Measurements from ENCODE around the gene FOXJ3. TPM values are rescaled to one million over a fixed set of nuclear protein-coding genes. Genes with fewer than 3 reads are reported as not detected.

FOXJ3 gene
- total and polyA plus RNA-seq, 2 of the 8 experiments (the other 6 are each of a cell fraction or from before 2014, with no cell fraction given), result 48.6 to 51.9 TPM

- no peak overlapping the region for H4K8ac ChIP-seq (ENCODE audit: extremely low read depth, insufficient read depth, low read length)
- no peak overlapping the region for H3K4ac ChIP-seq (replicated peaks; ENCODE audit: insufficient read length, low read depth, low read length)
- no peak overlapping the region for H2BK12ac ChIP-seq (ENCODE audit: low read depth, low read length)
- H3K9me3 ChIP-seq (ENCODE audit: insufficient read depth in 2 of 2, low read depth in 1 of 2, low read length in 1 of 2), result no peaks in the 10 kb centered on the region
- peaks cover 0 to 7% of the 10 kb centered on the region in 2 experiments for H4K20me1 ChIP-seq (replicated peaks in 1 of 2; ENCODE audit: control insufficient read depth in 1 of 2, insufficient read depth in 2 of 2, low read length in 2 of 2)
- H3K9ac ChIP-seq (replicated peaks in 1 of 4; ENCODE audit: extremely low read depth in 1 of 4, low read depth in 3 of 4, low read length in 3 of 4), result no peak overlapping the region
- FAIRE-seq, result no peak
- DNase-seq (ENCODE audit: low read depth in 1 of 2, low spot score in 2 of 2), result no peak
- 95% methylated on average over 1 of the region's 1 CpG; no CpG with 5 or more reads in 1 of the 2 experiments for WGBS, 2 experiments (ENCODE audit: extremely low coverage in 1 of 2, insufficient coverage in 1 of 2, insufficient read length in 1 of 2, insufficient replicate concordance in 2 of 2, low coverage in 1 of 2, low lambda C conversion rate in 2 of 2, missing lambda C conversion rate in 1 of 2)
- H3K23ac ChIP-seq (ENCODE audit: insufficient read length), result no peak overlapping the region
- no peak overlapping the region for H3K27ac ChIP-seq (ENCODE audit: low read depth, low read length)
- no peak overlapping the region for H3K4me3 ChIP-seq (ENCODE audit: extremely low read depth in 1 of 4, insufficient read depth in 2 of 4, low read depth in 3 of 4, low read length in 4 of 4)
- no peak overlapping the region for H2BK120ac ChIP-seq (replicated peaks; ENCODE audit: low read depth, low read length)
- no peak overlapping the region for H3K56ac ChIP-seq (replicated peaks; ENCODE audit: insufficient read length, low read depth, low read length)
- no peak overlapping the region for H2AFZ ChIP-seq (ENCODE audit: low read length)
- H2BK15ac ChIP-seq (ENCODE audit: low read length), result no peak overlapping the region
- peaks cover 7 to 83% of the 10 kb centered on the region in 2 experiments for H3K79me2 ChIP-seq (ENCODE audit: control insufficient read depth in 1 of 2, insufficient read depth in 2 of 2, low read length in 2 of 2)
- ChIA-PET CTCF (ENCODE audit: partially characterized antibody) (no interaction called here), POLR2A (ENCODE audit: partially characterized antibody) (no interaction called here)
- peaks cover 0 to 3% (median 0%) of the 10 kb centered on the region in 4 experiments; a peak in 1 of 8 replicates for H3K36me3 ChIP-seq (ENCODE audit: control insufficient read depth in 2 of 4, insufficient read depth in 4 of 4, low read length in 3 of 4)
- no peak overlapping the region for H3K4me2 ChIP-seq (ENCODE audit: insufficient read depth in 1 of 2, low read depth in 2 of 2, low read length in 2 of 2)
- no peak overlapping the region for H4K5ac ChIP-seq (ENCODE audit: insufficient read length, low read depth, low read length)
- H3K23me2 ChIP-seq (ENCODE audit: low read depth, low read length), result no peaks in the 10 kb centered on the region
- peaks cover 7% of the 10 kb centered on the region; the same call in 1 of the 2 replicates for H3K79me1 ChIP-seq (ENCODE audit: low read depth, low read length)
- H2BK20ac ChIP-seq (ENCODE audit: low read length), result no peak overlapping the region
- H2AK5ac ChIP-seq (ENCODE audit: low read depth, low read length), result no peak overlapping the region
- H3K4me1 ChIP-seq (replicated peaks in 1 of 4; ENCODE audit: control insufficient read depth in 3 of 4, insufficient read depth in 4 of 4, low read length in 3 of 4), result no peaks in the 10 kb centered on the region
- no peaks in the 10 kb centered on the region for H3K27me3 ChIP-seq (replicated peaks in 1 of 4; ENCODE audit: control insufficient read depth in 3 of 4, extremely low read depth in 1 of 4, insufficient read depth in 3 of 4, low read length in 3 of 4)
- no peak overlapping the region for H2BK5ac ChIP-seq (ENCODE audit: low read depth, low read length)
- no peak overlapping the region for H3K18ac ChIP-seq (ENCODE audit: extremely low read depth, low read length)
- H3K14ac ChIP-seq (ENCODE audit: insufficient read length), result no peak overlapping the region
- H4K91ac ChIP-seq (replicated peaks; ENCODE audit: insufficient read length, low read length), result no peak overlapping the region
- TF ChIP-seq SIX5 (IDR thresholded peaks at IDR 0.05; ENCODE audit: low read depth, low read length) (no peak), FOSL1 (IDR thresholded peaks at IDR 0.05; ENCODE audit: insufficient read depth, low read depth, low read length) (no peak), CHD2 (IDR thresholded peaks at IDR 0.05; ENCODE audit: low read length) (no peak), POU5F1 (IDR thresholded peaks at IDR 0.05; ENCODE audit: low read depth, low read length) (no peak), ATF2 (IDR thresholded peaks at IDR 0.05; ENCODE audit: low read length) (no peak), GABPA (IDR thresholded peaks at IDR 0.05; ENCODE audit: borderline replicate concordance, insufficient read depth, low read length) (no peak), CTBP2 (IDR thresholded peaks at IDR 0.05; ENCODE audit: borderline replicate concordance, insufficient read depth, insufficient read length, low read length) (no peak), SP4 (IDR thresholded peaks at IDR 0.05; ENCODE audit: low read length) (no peak), RBBP5 (IDR thresholded peaks at IDR 0.05; ENCODE audit: borderline replicate concordance, low read depth, low read length) (no peak), TCF12 (IDR thresholded peaks at IDR 0.05; ENCODE audit: low read depth, low read length) (no peak), TAF1 (IDR thresholded peaks at IDR 0.05; ENCODE audit: low read depth, low read length) (no peak), HDAC2 (IDR thresholded peaks at IDR 0.05; ENCODE audit: borderline replicate concordance in 1 of 2, low read depth in 2 of 2, low read length in 2 of 2) (no peak)
- TF ChIP-seq, protein P1, sequence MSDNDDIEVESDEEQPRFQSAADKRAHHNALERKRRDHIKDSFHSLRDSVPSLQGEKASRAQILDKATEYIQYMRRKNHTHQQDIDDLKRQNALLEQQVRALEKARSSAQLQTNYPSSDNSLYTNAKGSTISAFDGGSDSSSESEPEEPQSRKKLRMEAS (IDR thresholded peaks at IDR 0.05), result no peak
Measured at GRCh38 chr1:42306977-42307376, 28.1 kb downstream of the FOXJ3 start.

Data from H1 (cell line).